ENCODE data around the gene TMEM234. TPM values are rescaled to one million over a fixed set of nuclear protein-coding genes. Genes with fewer than 3 reads are reported as not detected.

Gene TMEM234
- total and polyA plus RNA-seq, 2 of the 13 experiments (the other 11 are each of a cell fraction or from before 2014, with no cell fraction given), result 6.1 to 9.0 TPM

- TF ChIP-seq MLXIP (CRISPR knock-in tag; IDR thresholded peaks at IDR 0.05; ENCODE audit: borderline replicate concordance) (no peak), NCOA5 (CRISPR knock-in tag; IDR thresholded peaks at IDR 0.05) (no peak), ZNF574 (CRISPR knock-in tag; IDR thresholded peaks at IDR 0.05) (peak; percentile 77), TOPORS (CRISPR knock-in tag; IDR thresholded peaks at IDR 0.05) (no peak), ELF4 (CRISPR knock-in tag; IDR thresholded peaks at IDR 0.05; ENCODE audit: borderline replicate concordance) (no peak), RFXAP (CRISPR knock-in tag; IDR thresholded peaks at IDR 0.05; ENCODE audit: borderline replicate concordance) (peak; percentile 58; the same call in 1 of the 2 replicates), GZF1 (CRISPR knock-in tag; IDR thresholded peaks at IDR 0.05) (no peak), MED13 (CRISPR knock-in tag; IDR thresholded peaks at IDR 0.05) (0 out of 2 replicates have a peak, but pooled peaks have one; percentile 54), MLX (CRISPR knock-in tag; IDR thresholded peaks at IDR 0.05) (peak; percentile 49; the same call in 1 of the 2 replicates), ZBTB1 (CRISPR knock-in tag; IDR thresholded peaks at IDR 0.05; ENCODE audit: borderline replicate concordance) (no peak), ZNF143 (CRISPR knock-in tag; IDR thresholded peaks at IDR 0.05) (no peak), ZNF616 (CRISPR knock-in tag; IDR thresholded peaks at IDR 0.05; ENCODE audit: low read depth) (no peak), FIP1L1 (IDR thresholded peaks at IDR 0.05; ENCODE audit: borderline replicate concordance, insufficient read depth, low read depth, low read length) (no peak), NFRKB (IDR thresholded peaks at IDR 0.05) (no peak), BRD4 (CRISPR knock-in tag; IDR thresholded peaks at IDR 0.05) (no peak), ZNF17 (CRISPR knock-in tag; IDR thresholded peaks at IDR 0.05) (no peak), FOXC1 (CRISPR knock-in tag; IDR thresholded peaks at IDR 0.05; ENCODE audit: borderline replicate concordance) (no peak), YEATS2 (CRISPR knock-in tag; IDR thresholded peaks at IDR 0.05; ENCODE audit: borderline replicate concordance) (no peak; the same call in 1 of the 2 replicates), ZBTB44 (CRISPR knock-in tag; IDR thresholded peaks at IDR 0.05) (no peak), ATM (IDR thresholded peaks at IDR 0.05; ENCODE audit: borderline replicate concordance) (no peak), ZNF253 (CRISPR knock-in tag; IDR thresholded peaks at IDR 0.05; ENCODE audit: borderline replicate concordance) (no peak), NFYB (CRISPR knock-in tag; IDR thresholded peaks at IDR 0.05) (no peak), ZNF24 (IDR thresholded peaks at IDR 0.05) (no peak), THAP11 (CRISPR knock-in tag; IDR thresholded peaks at IDR 0.05) (peak; percentile 66)
Measured at GRCh38 chr1:32249831-32250525, 27.8 kb upstream of the TMEM234 start (continued).
